ENCODE data around the gene IL37.

DNA sequence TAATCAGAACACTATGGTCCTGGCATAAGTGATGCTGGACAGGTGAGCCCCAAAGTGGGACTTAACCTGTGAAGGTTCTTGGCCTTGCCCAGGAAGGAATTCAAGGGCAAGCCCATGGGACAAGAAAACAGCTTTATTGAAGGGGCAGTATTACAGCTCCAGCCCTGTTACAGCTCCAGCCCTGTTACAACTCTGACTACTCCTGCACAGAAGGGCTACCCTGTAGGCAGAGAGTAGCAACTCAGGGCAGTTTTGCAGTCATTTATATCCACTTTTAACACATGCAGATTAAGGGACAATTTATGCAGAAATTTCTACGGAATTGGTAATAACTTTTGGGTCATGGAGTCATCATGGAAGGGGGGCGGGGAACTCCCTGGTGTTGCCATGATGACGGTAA lies 15.7 kb downstream of the IL37 start:
- TF ChIP-seq, protein P1, sequence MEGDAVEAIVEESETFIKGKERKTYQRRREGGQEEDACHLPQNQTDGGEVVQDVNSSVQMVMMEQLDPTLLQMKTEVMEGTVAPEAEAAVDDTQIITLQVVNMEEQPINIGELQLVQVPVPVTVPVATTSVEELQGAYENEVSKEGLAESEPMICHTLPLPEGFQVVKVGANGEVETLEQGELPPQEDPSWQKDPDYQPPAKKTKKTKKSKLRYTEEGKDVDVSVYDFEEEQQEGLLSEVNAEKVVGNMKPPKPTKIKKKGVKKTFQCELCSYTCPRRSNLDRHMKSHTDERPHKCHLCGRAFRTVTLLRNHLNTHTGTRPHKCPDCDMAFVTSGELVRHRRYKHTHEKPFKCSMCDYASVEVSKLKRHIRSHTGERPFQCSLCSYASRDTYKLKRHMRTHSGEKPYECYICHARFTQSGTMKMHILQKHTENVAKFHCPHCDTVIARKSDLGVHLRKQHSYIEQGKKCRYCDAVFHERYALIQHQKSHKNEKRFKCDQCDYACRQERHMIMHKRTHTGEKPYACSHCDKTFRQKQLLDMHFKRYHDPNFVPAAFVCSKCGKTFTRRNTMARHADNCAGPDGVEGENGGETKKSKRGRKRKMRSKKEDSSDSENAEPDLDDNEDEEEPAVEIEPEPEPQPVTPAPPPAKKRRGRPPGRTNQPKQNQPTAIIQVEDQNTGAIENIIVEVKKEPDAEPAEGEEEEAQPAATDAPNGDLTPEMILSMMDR (IDR thresholded peaks at IDR 0.05) = no peak
- no peak for TF ChIP-seq POLR2A (IDR thresholded peaks at IDR 0.05)

All from adrenal gland (tissue), 5 donors.